GM12891 (cell line): ENCODE results near the gene RHOV.

Experiments
- PAX5 ChIP-seq: IDR thresholded peaks from 2 replicates; pipeline ENCODE4 v1.6.1; 2011; ENCODE audit warnings: low read length, moderate library complexity, mild to moderate bottlenecking; ENCODE audit not compliant: insufficient read depth, severe bottlenecking
- POLR2A ChIP-seq: IDR thresholded peaks from 2 replicates; pipeline ENCODE4 v1.6.1; 2011; ENCODE audit warnings: low read depth, low read length, control low read depth
- POU2F2 ChIP-seq: IDR thresholded peaks from 2 replicates; pipeline ENCODE4 v1.6.1; 2011; ENCODE audit warnings: low read depth, mild to moderate bottlenecking, control low read depth, low read length, moderate library complexity

- TF ChIP-seq POU2F2 = no peak
- no peak for TF ChIP-seq PAX5
- TF ChIP-seq POLR2A = no peak
Observed at GRCh38 chr15:40830884-40831283, 43.1 kb downstream of the RHOV start.
